Tibial nerve (tissue), 4 donors: ENCODE results near the gene DDX20.

Source experiments
- CTCF ChIP-seq, 5 experiments: fragments of 200-600 bp in 3 of 5; fragments of 450-650 bp in 2 of 5; sonication (generic) in 3 of 5; IDR thresholded peaks; one replicate each; pipeline ENCODE4 v1.5.1; 2016 to 2019; ENCODE audit warnings: antibody characterized with exemption in 5 of 5, mild to moderate bottlenecking in 3 of 5, moderate library complexity in 2 of 5
- EP300 ChIP-seq, 2 donors: sonication (generic); formaldehyde crosslinking; IDR thresholded peaks; one replicate each; pipeline ENCODE4 v1.6.1; 2017; ENCODE audit warnings: antibody characterized with exemption in 2 of 2, mild to moderate bottlenecking in 1 of 2
- POLR2A ChIP-seq, 2 donors: fragments of 450-650 bp; IDR thresholded peaks; one replicate each; pipeline ENCODE4 v1.6.1; 2017; ENCODE audit warnings: antibody characterized with exemption in 2 of 2, mild to moderate bottlenecking in 2 of 2, moderate library complexity in 2 of 2

DNA sequence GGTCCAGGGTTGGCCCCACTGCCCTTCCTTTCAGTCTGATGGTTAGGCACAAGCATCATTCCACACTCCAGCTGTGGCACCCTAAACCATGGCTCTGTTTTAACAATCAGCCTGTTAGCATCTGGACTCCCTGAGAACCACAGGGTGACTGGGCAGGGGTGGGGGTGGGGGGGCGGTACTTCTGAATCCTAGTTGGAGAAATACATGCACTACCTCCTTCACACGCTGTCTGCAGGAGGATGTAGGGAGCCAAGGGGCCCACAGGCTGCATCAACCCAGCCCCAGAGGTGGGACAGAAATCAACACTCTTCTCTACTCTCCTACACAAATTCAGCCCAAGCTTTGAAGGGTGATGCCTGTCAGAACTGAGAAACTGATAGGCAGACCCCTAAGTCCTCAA is 23.8 kb downstream of the DDX20 start:
- TF ChIP-seq CTCF (IDR thresholded peaks at IDR 0.05) (no peak), EP300 (IDR thresholded peaks at IDR 0.05) (no peak), POLR2A (IDR thresholded peaks at IDR 0.05) (no peak)
